ENCODE measurements around the gene LAMA5. TPM values are rescaled to one million over a fixed set of nuclear protein-coding genes. Genes with fewer than 3 reads are reported as not detected.
A peak's percentile ranks its signal among the peaks of the same experiment; 100 is the strongest.

LAMA5 gene
- polyA plus RNA-seq, 1 donor (not counting 4 experiments of a cell fraction or from before 2014, with no cell fraction given) = 8.7 TPM

GRCh38 chr20:62405981-62406513 is 38.9 kb upstream of the LAMA5 start:
- H3K4me2 ChIP-seq (ENCODE audit: control insufficient read depth, extremely low read depth, insufficient read depth, low read depth, low read length) = peak overlapping the region; percentile 89
- H3K27me3 ChIP-seq (ENCODE audit: control insufficient read depth, extremely low read depth, insufficient read depth, low read length) = no peaks in the 10 kb centered on the region
- peaks cover 0 to 1% of the 10 kb centered on the region in 2 experiments for H3K36me3 ChIP-seq (ENCODE audit: control insufficient read depth in 2 of 2, extremely low read depth in 1 of 2, insufficient read depth in 2 of 2, low read length in 2 of 2)
- H3K79me2 ChIP-seq (ENCODE audit: control insufficient read depth, insufficient read depth, low read length) = peaks cover 7% of the 10 kb centered on the region
- no peaks in the 10 kb centered on the region for H3K9me1 ChIP-seq (ENCODE audit: control insufficient read depth, extremely low read depth, insufficient read depth, low read length)
- H3K9me3 ChIP-seq (ENCODE audit: control insufficient read depth, low read depth, low read length) = no peaks in the 10 kb centered on the region
- H3K4me3 ChIP-seq (ENCODE audit: control insufficient read depth in 2 of 3, extremely low read depth in 1 of 3, insufficient read depth in 2 of 3, low read depth in 1 of 3, low read length in 3 of 3) = peak overlapping the region; percentile 54 to 68 (median 64)
- DNase-seq (ENCODE audit: low read depth, low spot score) (no peak), FAIRE-seq (no peak)
- no peak overlapping the region for H2AFZ ChIP-seq (ENCODE audit: control insufficient read depth, low read length)
- peaks cover 12% of the 10 kb centered on the region for H3K4me1 ChIP-seq (ENCODE audit: control insufficient read depth, extremely low read depth, insufficient read depth, low read length)
- no peaks in the 10 kb centered on the region for H4K20me1 ChIP-seq (ENCODE audit: control insufficient read depth, extremely low read depth, insufficient read depth, low read length)
- dilution Hi-C loops (cut with MboI; ENCODE audit: extremely low pct_ligation_motif_present, low sequenced_read_pairs) = no loop called here
- H3K27ac ChIP-seq (ENCODE audit: control insufficient read depth, insufficient read depth, low read length) = no peak overlapping the region
- peak overlapping the region; percentile 76 for H3K9ac ChIP-seq (ENCODE audit: control insufficient read depth, extremely low read depth, insufficient read depth, low read length)
- TF ChIP-seq EZH2 (IDR thresholded peaks at IDR 0.05; ENCODE audit: low read length) (no peak), CTCF (optimal IDR thresholded peaks at IDR 0.05 in 1 of 3, IDR thresholded peaks at IDR 0.05 in 1 of 3, conservative IDR thresholded peaks at IDR 0.05 in 1 of 3; ENCODE audit: extremely low read depth in 1 of 3, insufficient read depth in 2 of 3, low read length in 3 of 3) (no peak)

GRCh38 chr20:62405108-62405980 is 38.2 kb upstream of the LAMA5 start:
- H3K4me1 ChIP-seq (ENCODE audit: control insufficient read depth, extremely low read depth, insufficient read depth, low read length) = peaks cover 12% of the 10 kb centered on the region
- peaks cover 7% of the 10 kb centered on the region for H3K79me2 ChIP-seq (ENCODE audit: control insufficient read depth, insufficient read depth, low read length)
- no peaks in the 10 kb centered on the region for H3K9me3 ChIP-seq (ENCODE audit: control insufficient read depth, low read depth, low read length)
- H3K9ac ChIP-seq (ENCODE audit: control insufficient read depth, extremely low read depth, insufficient read depth, low read length) = no peak overlapping the region
- DNase-seq (ENCODE audit: low read depth, low spot score) (no peak), FAIRE-seq (no peak)
- dilution Hi-C loops (cut with MboI; ENCODE audit: extremely low pct_ligation_motif_present, low sequenced_read_pairs) = no loop called here
- no peak for TF ChIP-seq EZH2 (IDR thresholded peaks at IDR 0.05; ENCODE audit: low read length)
- peak in 2 of 3 experiments; percentile 9 to 52 for TF ChIP-seq CTCF (optimal IDR thresholded peaks at IDR 0.05 in 1 of 3, IDR thresholded peaks at IDR 0.05 in 1 of 3, conservative IDR thresholded peaks at IDR 0.05 in 1 of 3; ENCODE audit: extremely low read depth in 1 of 3, insufficient read depth in 2 of 3, low read length in 3 of 3)
- no peaks in the 10 kb centered on the region for H3K27me3 ChIP-seq (ENCODE audit: control insufficient read depth, extremely low read depth, insufficient read depth, low read length)
- no peak overlapping the region for H3K4me3 ChIP-seq (ENCODE audit: control insufficient read depth in 2 of 3, extremely low read depth in 1 of 3, insufficient read depth in 2 of 3, low read depth in 1 of 3, low read length in 3 of 3)
- H4K20me1 ChIP-seq (ENCODE audit: control insufficient read depth, extremely low read depth, insufficient read depth, low read length) = no peaks in the 10 kb centered on the region
- no peak overlapping the region for H2AFZ ChIP-seq (ENCODE audit: control insufficient read depth, low read length)
- no peaks in the 10 kb centered on the region for H3K9me1 ChIP-seq (ENCODE audit: control insufficient read depth, extremely low read depth, insufficient read depth, low read length)
- no peak overlapping the region for H3K27ac ChIP-seq (ENCODE audit: control insufficient read depth, insufficient read depth, low read length)
- no peak overlapping the region for H3K4me2 ChIP-seq (ENCODE audit: control insufficient read depth, extremely low read depth, insufficient read depth, low read depth, low read length)
- H3K36me3 ChIP-seq (ENCODE audit: control insufficient read depth in 2 of 2, extremely low read depth in 1 of 2, insufficient read depth in 2 of 2, low read length in 2 of 2) = peaks cover 0 to 1% of the 10 kb centered on the region in 2 experiments

Data from keratinocyte (primary cell).